ENCODE data around the gene NKX2-3. TPM values are rescaled to one million over a fixed set of nuclear protein-coding genes. Genes with fewer than 3 reads are reported as not detected.

The NKX2-3 gene
- total RNA-seq, 1 donor = not detected

DNA sequence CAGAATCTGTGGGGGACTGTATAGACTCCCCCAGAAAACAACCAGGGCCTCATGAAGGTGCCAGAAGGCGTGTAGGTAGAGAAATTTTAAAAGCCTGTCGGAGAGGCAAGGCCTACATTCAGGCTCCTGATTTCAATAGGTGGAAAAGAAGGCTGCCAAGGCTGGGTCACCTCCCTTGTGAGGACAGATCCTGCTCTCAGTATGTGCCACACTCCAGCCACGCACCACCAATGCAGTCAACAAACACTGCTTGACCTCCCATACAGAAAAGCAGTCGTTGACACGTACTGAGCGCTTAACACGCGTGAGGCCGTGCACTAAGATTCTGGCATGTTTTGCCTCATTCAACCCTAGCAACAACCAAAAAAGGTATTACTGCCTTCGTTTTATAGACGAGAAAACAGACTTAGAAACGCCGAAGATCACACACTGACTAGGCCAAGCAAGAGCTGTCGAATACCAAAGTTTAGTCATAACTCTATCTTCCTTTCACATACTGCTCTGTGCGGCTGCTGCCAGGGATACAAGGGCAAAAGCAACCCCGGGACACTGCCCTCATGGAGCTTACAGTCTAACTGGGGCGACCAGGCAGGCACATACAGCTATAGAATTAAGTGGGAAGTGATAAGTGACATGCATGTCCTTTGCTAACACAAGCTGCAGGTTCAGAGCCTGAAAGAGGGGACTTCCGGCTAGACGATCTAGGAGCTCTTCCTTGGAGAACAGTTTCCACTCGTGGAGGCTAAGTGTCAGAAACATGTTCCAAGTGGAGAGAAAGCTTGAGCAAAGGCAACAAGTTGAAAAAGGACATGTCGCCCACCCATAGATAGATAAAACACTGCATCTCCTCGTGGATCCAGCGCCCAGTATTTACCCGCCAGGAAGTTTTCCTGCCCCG lies 797 bp upstream of the NKX2-3 start:
- DNase-seq (ENCODE audit: low read depth) = no peak
- no peak overlapping the region for H3K4me3 ChIP-seq (ENCODE audit: low read depth, low read length)
- TF ChIP-seq, protein P1, sequence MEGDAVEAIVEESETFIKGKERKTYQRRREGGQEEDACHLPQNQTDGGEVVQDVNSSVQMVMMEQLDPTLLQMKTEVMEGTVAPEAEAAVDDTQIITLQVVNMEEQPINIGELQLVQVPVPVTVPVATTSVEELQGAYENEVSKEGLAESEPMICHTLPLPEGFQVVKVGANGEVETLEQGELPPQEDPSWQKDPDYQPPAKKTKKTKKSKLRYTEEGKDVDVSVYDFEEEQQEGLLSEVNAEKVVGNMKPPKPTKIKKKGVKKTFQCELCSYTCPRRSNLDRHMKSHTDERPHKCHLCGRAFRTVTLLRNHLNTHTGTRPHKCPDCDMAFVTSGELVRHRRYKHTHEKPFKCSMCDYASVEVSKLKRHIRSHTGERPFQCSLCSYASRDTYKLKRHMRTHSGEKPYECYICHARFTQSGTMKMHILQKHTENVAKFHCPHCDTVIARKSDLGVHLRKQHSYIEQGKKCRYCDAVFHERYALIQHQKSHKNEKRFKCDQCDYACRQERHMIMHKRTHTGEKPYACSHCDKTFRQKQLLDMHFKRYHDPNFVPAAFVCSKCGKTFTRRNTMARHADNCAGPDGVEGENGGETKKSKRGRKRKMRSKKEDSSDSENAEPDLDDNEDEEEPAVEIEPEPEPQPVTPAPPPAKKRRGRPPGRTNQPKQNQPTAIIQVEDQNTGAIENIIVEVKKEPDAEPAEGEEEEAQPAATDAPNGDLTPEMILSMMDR (IDR thresholded peaks at IDR 0.05; ENCODE audit: insufficient read depth, low read length) = no peak

DNA sequence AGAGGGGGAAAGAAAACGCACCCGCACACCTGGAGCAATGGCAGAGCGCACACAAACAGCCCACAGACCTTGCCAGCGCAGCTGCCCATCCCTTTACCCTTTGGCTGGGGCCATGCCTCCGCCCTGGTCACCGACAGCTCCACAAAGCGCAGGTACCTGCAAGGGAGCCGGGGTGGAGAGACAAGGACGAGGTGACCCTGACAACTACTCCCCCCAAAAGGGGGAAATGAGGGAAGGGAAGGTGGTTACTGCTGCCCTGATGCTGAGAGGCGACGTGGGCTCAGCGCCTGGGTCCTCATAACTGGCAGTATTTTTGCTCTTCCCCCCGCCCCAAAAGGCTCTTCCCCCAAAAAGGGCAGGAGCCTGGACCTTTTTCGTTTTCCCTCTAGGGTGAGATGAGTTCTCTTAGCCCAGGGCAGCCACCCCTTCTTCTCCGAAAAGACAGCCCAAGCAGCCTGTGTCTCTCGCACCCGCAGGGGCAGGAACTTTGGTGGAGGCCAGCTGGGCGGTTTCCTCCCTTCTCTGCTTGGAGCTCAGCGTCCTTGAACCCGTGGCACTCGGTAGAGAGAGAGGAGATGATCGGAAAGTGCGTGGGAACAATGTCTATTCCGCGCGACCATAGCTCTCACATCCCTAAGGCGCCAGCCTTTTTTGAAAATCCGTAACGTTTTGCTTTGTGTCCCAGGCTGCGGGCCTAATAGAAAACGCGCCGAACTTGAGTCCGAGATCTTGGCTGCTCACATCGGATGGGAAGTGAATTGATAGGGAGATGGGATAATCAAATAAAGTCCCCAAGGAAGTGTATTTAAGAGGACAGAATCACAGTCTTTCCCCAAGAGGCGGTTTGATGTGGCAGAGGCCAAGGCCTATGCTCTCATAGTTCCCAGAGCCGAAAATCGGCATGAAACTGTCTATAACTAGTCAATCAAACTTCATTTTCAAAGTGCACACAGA lies 1.0 kb downstream of the NKX2-3 start:
- TF ChIP-seq, protein P1 (IDR thresholded peaks at IDR 0.05; ENCODE audit: insufficient read depth, low read length) = no peak
- DNase-seq (ENCODE audit: low read depth) = no peak
- H3K4me3 ChIP-seq (ENCODE audit: low read depth, low read length) = no peak overlapping the region

DNA sequence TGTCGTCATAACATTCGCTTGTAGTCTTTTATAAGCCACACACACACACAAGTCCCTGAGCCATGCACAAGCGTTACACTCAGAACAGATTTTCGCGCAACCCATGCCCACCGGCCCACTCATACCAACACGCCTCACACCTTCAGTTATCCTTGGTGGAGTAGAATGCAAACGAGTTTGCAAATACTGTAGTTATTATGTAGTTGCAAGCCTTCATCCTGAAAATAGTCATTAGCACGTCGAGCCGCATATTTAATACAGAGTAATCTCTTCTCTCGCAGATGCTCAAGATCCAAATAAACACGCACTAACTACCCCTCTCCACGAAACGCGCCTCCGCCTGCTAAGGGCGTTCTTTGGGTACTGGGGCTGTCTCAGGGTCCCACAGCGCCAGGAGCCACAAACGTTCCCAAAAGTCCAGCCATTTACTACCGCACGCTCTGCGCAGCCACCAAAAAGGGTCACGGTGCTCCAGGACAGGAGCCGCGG lies 1.8 kb downstream of the NKX2-3 start:
- no peak overlapping the region for H3K4me3 ChIP-seq (ENCODE audit: low read depth, low read length)
- TF ChIP-seq, protein P1 (IDR thresholded peaks at IDR 0.05; ENCODE audit: insufficient read depth, low read length) = no peak
- DNase-seq (ENCODE audit: low read depth) = no peak

DNA sequence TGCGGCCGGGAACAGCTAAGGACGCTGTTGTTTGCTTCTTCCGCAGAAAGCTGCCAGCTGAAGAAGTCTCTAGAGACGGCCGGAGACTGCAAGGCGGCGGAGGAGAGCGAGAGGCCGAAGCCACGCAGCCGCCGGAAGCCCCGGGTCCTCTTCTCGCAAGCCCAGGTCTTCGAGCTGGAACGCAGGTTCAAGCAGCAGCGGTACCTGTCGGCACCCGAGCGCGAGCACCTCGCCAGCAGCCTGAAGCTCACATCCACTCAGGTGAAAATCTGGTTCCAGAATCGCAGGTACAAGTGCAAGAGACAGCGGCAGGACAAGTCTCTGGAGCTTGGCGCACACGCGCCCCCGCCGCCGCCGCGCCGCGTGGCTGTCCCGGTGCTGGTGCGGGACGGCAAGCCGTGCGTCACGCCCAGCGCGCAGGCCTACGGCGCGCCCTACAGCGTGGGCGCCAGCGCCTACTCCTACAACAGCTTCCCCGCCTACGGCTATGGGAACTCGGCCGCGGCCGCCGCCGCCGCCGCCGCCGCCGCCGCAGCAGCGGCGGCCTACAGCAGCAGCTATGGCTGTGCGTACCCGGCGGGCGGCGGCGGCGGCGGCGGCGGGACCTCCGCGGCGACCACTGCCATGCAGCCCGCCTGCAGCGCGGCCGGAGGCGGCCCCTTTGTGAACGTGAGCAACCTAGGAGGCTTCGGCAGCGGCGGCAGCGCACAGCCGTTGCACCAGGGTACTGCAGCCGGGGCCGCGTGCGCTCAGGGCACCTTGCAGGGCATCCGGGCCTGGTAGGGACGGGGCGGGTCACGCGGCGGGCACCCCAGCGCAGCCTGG lies 2.4 kb downstream of the NKX2-3 start:
- TF ChIP-seq, protein P1 (IDR thresholded peaks at IDR 0.05; ENCODE audit: insufficient read depth, low read length) = no peak
- no peak for DNase-seq (ENCODE audit: low read depth)
- peak overlapping the region; percentile 37 for H3K4me3 ChIP-seq (ENCODE audit: low read depth, low read length)

DNA sequence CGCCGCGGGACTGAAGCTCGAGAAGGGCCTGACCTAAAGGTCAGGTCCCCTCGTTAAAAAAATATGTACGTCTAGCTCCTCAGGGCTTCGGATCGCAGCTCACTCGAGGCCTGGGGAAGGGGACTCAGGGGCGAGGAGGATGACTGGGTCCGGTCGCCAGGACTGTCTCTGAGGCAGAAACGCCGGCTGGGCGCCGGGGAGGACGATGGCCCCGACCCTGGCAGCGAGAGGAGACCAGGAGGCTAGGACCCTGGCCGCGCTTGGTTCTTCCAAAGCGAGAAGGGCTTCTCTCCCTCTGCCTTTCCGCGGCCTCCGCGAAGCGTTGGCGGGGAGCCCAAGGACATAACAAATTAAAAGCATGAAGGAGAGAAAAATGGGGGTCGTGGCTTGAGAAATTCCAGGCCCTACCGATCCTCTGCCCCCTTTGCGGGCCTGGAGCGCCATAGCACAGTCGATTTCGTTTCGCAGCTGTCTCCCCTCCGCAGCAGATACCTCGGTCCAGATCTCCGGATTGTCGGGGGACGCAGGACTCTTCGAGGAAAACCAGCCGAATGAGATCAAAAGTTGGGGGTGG lies 3.1 kb downstream of the NKX2-3 start:
- TF ChIP-seq, protein P1 (IDR thresholded peaks at IDR 0.05; ENCODE audit: insufficient read depth, low read length) = no peak
- no peak overlapping the region for H3K4me3 ChIP-seq (ENCODE audit: low read depth, low read length)
- DNase-seq (ENCODE audit: low read depth) = no peak

Measured in fibroblast of the aortic adventitia (primary cell).